OCI-LY3 (cell line): ENCODE measurements around the gene CYP1A1.

ENCODE experiments used
- H2AFZ ChIP-seq: fragments of 200-600, 300-600 bp; shearing (Covaris generic); 2 replicates; pipeline ENCODE4 v1.6.0; 2014; ENCODE audit warnings: antibody characterized with exemption, low read depth, low read length
- H3K27ac ChIP-seq: fragments of 200-600, 300-600 bp; sonication (generic); 2 replicates; pipeline ENCODE4 v1.5.1; 2014; ENCODE audit warnings: mild to moderate bottlenecking, low read length, moderate library complexity, mixed read lengths
- H3K27me3 ChIP-seq: fragments of 200-600, 300-600 bp; sonication (generic); 2 replicates; pipeline ENCODE4 v1.6.1; 2014; ENCODE audit warnings: low read depth, low read length, mixed read lengths
- H3K36me3 ChIP-seq: fragments of 200-600, 300-600 bp; sonication (generic); replicated peaks from 2 replicates; pipeline ENCODE3; 2014; ENCODE audit warnings: low read depth, low read length, mixed read lengths
- H3K4me1 ChIP-seq: fragments of 300-600, 200-600 bp; sonication (generic); 2 replicates; pipeline ENCODE4 v1.6.1; 2014; ENCODE audit warnings: low read length, mixed read lengths
- H3K4me2 ChIP-seq: fragments of 200-600, 300-600 bp; sonication (generic); 2 replicates; pipeline ENCODE4 v1.6.1; 2014; ENCODE audit warnings: low read length, mixed read lengths
- H3K4me3 ChIP-seq: fragments of 300-600, 200-600 bp; sonication (generic); 2 replicates; pipeline ENCODE4 v1.5.1; 2014; ENCODE audit warnings: antibody characterized with exemption, mild to moderate bottlenecking, low read length, moderate library complexity
- H3K79me2 ChIP-seq: fragments of 300-600, 200-600 bp; shearing (Covaris generic); 2 replicates; pipeline ENCODE4 v1.6.1; 2014; ENCODE audit warnings: mild to moderate bottlenecking, low read length, mixed read lengths
- H3K9ac ChIP-seq: fragments of 300-600, 200-600 bp; shearing (Covaris generic); 2 replicates; pipeline ENCODE4 v1.6.0; 2014; ENCODE audit warnings: mild to moderate bottlenecking, low read length, moderate library complexity
- H3K9me3 ChIP-seq: fragments of 200-600, 300-600 bp; shearing (Covaris generic); 2 replicates; pipeline ENCODE4 v1.6.1; 2014; ENCODE audit warnings: low read length, mixed read lengths; ENCODE audit not compliant: insufficient read depth
- H4K20me1 ChIP-seq: fragments of 200-600, 300-600 bp; sonication (generic); 2 replicates; pipeline ENCODE4 v1.6.1; 2016; ENCODE audit warnings: low read length, mixed read lengths; ENCODE audit not compliant: insufficient read depth
- EZH2phosphoT487 ChIP-seq: fragments of 200-600 bp; shearing (Covaris generic); IDR thresholded peaks from 2 replicates; pipeline ENCODE4 v1.6.1; 2018; ENCODE audit warnings: antibody characterized with exemption, mixed run types, low read depth
- TF ChIP-seq, protein P1 (sequence below): fragments of 200-600, 300-600 bp; sonication (generic); IDR thresholded peaks from 2 replicates; pipeline ENCODE4 v1.5.1; 2014; ENCODE audit warnings: antibody characterized with exemption, low read length, low read depth

CYP1A1 gene

GRCh38 chr15:74767167-74768098 is 42.1 kb upstream of the CYP1A1 start:
- no peak overlapping the region for H3K4me3 ChIP-seq
- no peaks in the 10 kb centered on the region for H4K20me1 ChIP-seq
- no peak overlapping the region for H3K4me2 ChIP-seq
- H3K27me3 ChIP-seq, result peaks cover 6% of the 10 kb centered on the region; the same call in 1 of the 2 replicates
- H3K9ac ChIP-seq, result no peak overlapping the region
- H2AFZ ChIP-seq, result no peak overlapping the region
- H3K36me3 ChIP-seq, result no peaks in the 10 kb centered on the region
- peaks cover 23% of the 10 kb centered on the region for H3K4me1 ChIP-seq
- TF ChIP-seq, protein P1, sequence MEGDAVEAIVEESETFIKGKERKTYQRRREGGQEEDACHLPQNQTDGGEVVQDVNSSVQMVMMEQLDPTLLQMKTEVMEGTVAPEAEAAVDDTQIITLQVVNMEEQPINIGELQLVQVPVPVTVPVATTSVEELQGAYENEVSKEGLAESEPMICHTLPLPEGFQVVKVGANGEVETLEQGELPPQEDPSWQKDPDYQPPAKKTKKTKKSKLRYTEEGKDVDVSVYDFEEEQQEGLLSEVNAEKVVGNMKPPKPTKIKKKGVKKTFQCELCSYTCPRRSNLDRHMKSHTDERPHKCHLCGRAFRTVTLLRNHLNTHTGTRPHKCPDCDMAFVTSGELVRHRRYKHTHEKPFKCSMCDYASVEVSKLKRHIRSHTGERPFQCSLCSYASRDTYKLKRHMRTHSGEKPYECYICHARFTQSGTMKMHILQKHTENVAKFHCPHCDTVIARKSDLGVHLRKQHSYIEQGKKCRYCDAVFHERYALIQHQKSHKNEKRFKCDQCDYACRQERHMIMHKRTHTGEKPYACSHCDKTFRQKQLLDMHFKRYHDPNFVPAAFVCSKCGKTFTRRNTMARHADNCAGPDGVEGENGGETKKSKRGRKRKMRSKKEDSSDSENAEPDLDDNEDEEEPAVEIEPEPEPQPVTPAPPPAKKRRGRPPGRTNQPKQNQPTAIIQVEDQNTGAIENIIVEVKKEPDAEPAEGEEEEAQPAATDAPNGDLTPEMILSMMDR, result no peak
- no peak for TF ChIP-seq EZH2phosphoT487
- H3K9me3 ChIP-seq, result no peaks in the 10 kb centered on the region
- no peak overlapping the region for H3K27ac ChIP-seq
- peaks cover 6% of the 10 kb centered on the region for H3K79me2 ChIP-seq

GRCh38 chr15:74763416-74763815 is 38.1 kb upstream of the CYP1A1 start:
- no peaks in the 10 kb centered on the region for H3K9me3 ChIP-seq
- H3K79me2 ChIP-seq, result no peaks in the 10 kb centered on the region
- H4K20me1 ChIP-seq, result no peaks in the 10 kb centered on the region
- peaks cover 6% of the 10 kb centered on the region; the same call in 1 of the 2 replicates for H3K27me3 ChIP-seq
- no peak overlapping the region for H2AFZ ChIP-seq
- H3K4me1 ChIP-seq, result no peaks in the 10 kb centered on the region
- H3K36me3 ChIP-seq, result no peaks in the 10 kb centered on the region
- H3K9ac ChIP-seq, result no peak overlapping the region
- no peak overlapping the region for H3K4me2 ChIP-seq
- no peak overlapping the region for H3K27ac ChIP-seq
- no peak for TF ChIP-seq EZH2phosphoT487
- TF ChIP-seq, protein P1, result no peak
- H3K4me3 ChIP-seq, result no peak overlapping the region

DNA sequence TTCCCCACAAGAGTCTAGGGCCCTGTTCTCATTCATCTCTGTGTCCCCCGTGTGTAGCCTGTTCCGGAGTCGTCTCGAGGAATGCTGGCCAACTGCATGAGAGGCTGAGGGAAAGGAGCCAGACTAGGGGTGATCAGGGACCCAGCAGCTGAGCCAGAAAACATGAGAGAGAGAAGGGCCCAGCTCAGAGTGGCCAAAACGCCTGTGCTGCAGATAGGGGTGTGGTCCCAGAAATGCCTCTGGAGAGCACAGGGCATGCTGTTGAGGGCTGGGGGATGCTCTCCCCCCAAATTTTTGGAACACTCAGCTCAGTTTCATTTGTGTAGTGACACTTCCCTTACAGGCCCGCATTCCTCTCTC is 37.4 kb upstream of the CYP1A1 start:
- TF ChIP-seq, protein P1, result no peak
- no peak for TF ChIP-seq EZH2phosphoT487
- no peak overlapping the region for H3K4me3 ChIP-seq
- no peaks in the 10 kb centered on the region for H3K9me3 ChIP-seq
- H3K79me2 ChIP-seq, result no peaks in the 10 kb centered on the region
- H3K36me3 ChIP-seq, result no peaks in the 10 kb centered on the region
- no peaks in the 10 kb centered on the region for H3K4me1 ChIP-seq
- no peak overlapping the region for H3K9ac ChIP-seq
- no peak overlapping the region for H3K27ac ChIP-seq
- no peak overlapping the region for H3K4me2 ChIP-seq
- H4K20me1 ChIP-seq, result no peaks in the 10 kb centered on the region
- no peak overlapping the region for H2AFZ ChIP-seq
- H3K27me3 ChIP-seq, result peaks cover 5% of the 10 kb centered on the region; the same call in 1 of the 2 replicates

- TF ChIP-seq EZH2phosphoT487, result no peak
- TF ChIP-seq, protein P1, result no peak
- H3K4me3 ChIP-seq, result no peak overlapping the region
- H3K79me2 ChIP-seq, result no peaks in the 10 kb centered on the region
- H4K20me1 ChIP-seq, result no peaks in the 10 kb centered on the region
- H3K36me3 ChIP-seq, result no peaks in the 10 kb centered on the region
- H3K9me3 ChIP-seq, result no peaks in the 10 kb centered on the region
- H3K4me2 ChIP-seq, result no peak overlapping the region
- no peak overlapping the region for H3K27ac ChIP-seq
- H3K9ac ChIP-seq, result no peak overlapping the region
- H2AFZ ChIP-seq, result no peak overlapping the region
- no peaks in the 10 kb centered on the region for H3K27me3 ChIP-seq
- peaks cover 2% of the 10 kb centered on the region; the same call in 1 of the 2 replicates for H3K4me1 ChIP-seq
Observed at GRCh38 chr15:74758736-74759135, 33.4 kb upstream of the CYP1A1 start.
